Transverse colon (tissue), 4 donors: ENCODE measurements around the gene MANBA. TPM values are rescaled to one million over a fixed set of nuclear protein-coding genes. Genes with fewer than 3 reads are reported as not detected.
"Not testable (repeated sequence)": the region's sequence is repeated elsewhere in the genome, so short reads cannot be mapped to it uniquely, and the experiment has no call there.

Experiments
- DNase-seq: peaks from one replicate; pipeline ENCODE4 v3.0.0-alpha.2; 2019
- H3K27ac ChIP-seq, 4 donors: fragments of 200-600 bp; sonication (generic); 2 replicates each; pipeline ENCODE4 v1.5.1; 2016 to 2018; ENCODE audit warnings: inconsistent platforms in 4 of 4
- H3K27me3 ChIP-seq: fragments of 200-600 bp; sonication (generic); 2 replicates; pipeline ENCODE4 v1.5.1; 2017; ENCODE audit warnings: inconsistent platforms
- H3K36me3 ChIP-seq, 4 donors: fragments of 200-600 bp; sonication (generic); 2 replicates each; pipeline ENCODE4 v1.5.1; 2017 to 2019; ENCODE audit warnings: inconsistent platforms in 4 of 4
- H3K4me1 ChIP-seq, 4 donors: fragments of 200-600 bp; sonication (generic); 2 replicates each; pipeline ENCODE4 v1.5.1; 2017 to 2020; ENCODE audit warnings: inconsistent platforms in 4 of 4
- H3K4me3 ChIP-seq, 4 donors: fragments of 200-600 bp; sonication (generic); 1 replicate in 1 of 4; 2 replicates in 3 of 4; pipeline versions ENCODE4 v1.5.1 to v1.6.1; 2017 to 2019; ENCODE audit warnings: inconsistent platforms in 4 of 4
- H3K9me3 ChIP-seq, 2 donors: fragments of 200-600 bp; sonication (generic); 2 replicates each; pipeline ENCODE4 v1.5.1; 2017 to 2019; ENCODE audit warnings: inconsistent platforms in 2 of 2
- CTCF ChIP-seq, 5 experiments: fragments of 200-600 bp in 3 of 5; fragments of 450-650 bp in 2 of 5; sonication (generic) in 3 of 5; IDR thresholded peaks; 1 replicate in 2 of 5; 2 replicates in 3 of 5; pipeline ENCODE4 v1.5.1; 2016 to 2017; ENCODE audit warnings: antibody characterized with exemption in 5 of 5, inconsistent platforms in 3 of 5, mild to moderate bottlenecking in 2 of 5, moderate library complexity in 1 of 5
- EP300 ChIP-seq: sonication (generic); formaldehyde crosslinking; IDR thresholded peaks from one replicate; pipeline ENCODE4 v1.6.1; 2017; ENCODE audit warnings: antibody characterized with exemption, low read depth
- POLR2A ChIP-seq: fragments of 450-650 bp; IDR thresholded peaks from one replicate; pipeline ENCODE4 v1.6.1; 2016; ENCODE audit warnings: antibody characterized with exemption, mild to moderate bottlenecking, moderate library complexity
- POLR2AphosphoS5 ChIP-seq, 3 donors: sonication (generic); formaldehyde crosslinking; IDR thresholded peaks; one replicate each; pipeline ENCODE4 v1.6.1; 2016; ENCODE audit warnings: antibody characterized with exemption in 3 of 3
- WGBS, 2 donors: methylation state at CpG; one replicate each; pipeline ENCODE4 v1.1.5; 2018; ENCODE audit warnings: low coverage in 1 of 2; 5-methylcytosine and 5-hydroxymethylcytosine counted together
- in situ Hi-C, 4 donors: fragments of 200-750 bp; cut with MboI; loops; one replicate each; pipeline versions ENCODE4 v1.15.0 to v1.15.1; 2017; ENCODE audit warnings: low sequenced_read_pairs in 3 of 4, low pct_ligation_motif_present in 1 of 4, low pct_unique_long_range_greater_than_20kb in 1 of 4
- intact Hi-C: fragments of 100-400 bp; cut with DNase I; formaldehyde crosslinking; loops from one replicate; pipeline ENCODE4 v1.15.1; 2023; ENCODE audit warnings: low total_unique reads
- total RNA-seq, 4 donors: library from RNA; depleted of rRNA; stranded (reverse); fragments of >200 nt; gene quantifications; one replicate each; pipeline ENCODE4 v1.1.0, GENCODE V29; 2016

MANBA gene
- total RNA-seq, 4 donors from 2014 or later, result 7.5 to 110 (median 27.9) TPM

- no peak overlapping the region for H3K4me3 ChIP-seq
- no peak for TF ChIP-seq POLR2A
- no peak for TF ChIP-seq CTCF (IDR thresholded peaks at IDR 0.05)
- TF ChIP-seq EP300, result no peak
- no peak for TF ChIP-seq POLR2AphosphoS5 (IDR thresholded peaks at IDR 0.05)
- H3K36me3 ChIP-seq, result no peaks in the 10 kb centered on the region
- no peaks in the 10 kb centered on the region for H3K9me3 ChIP-seq
- DNase-seq, result no peak
- intact Hi-C loops, result no loop called here
- no peak overlapping the region for H3K27ac ChIP-seq
- 90 to 100% methylated on average over 2 to 3 of the region's 3 CpGs for WGBS, 2 donors
- H3K4me1 ChIP-seq, result peaks cover 0 to 6% (median 1%) of the 10 kb centered on the region in 4 donors
- in situ Hi-C loops, result no loop called here
- H3K27me3 ChIP-seq, result no peaks in the 10 kb centered on the region
Measured at GRCh38 chr4:102733084-102733483, 27.7 kb downstream of the MANBA start.

- DNase-seq, result no peak
- no peak overlapping the region for H3K4me3 ChIP-seq
- H3K36me3 ChIP-seq, result no peaks in the 10 kb centered on the region
- H3K9me3 ChIP-seq, result no peaks in the 10 kb centered on the region
- 91 to 100% methylated on average over 1 to 5 of the region's 5 CpGs for WGBS, 2 donors
- TF ChIP-seq EP300 (no peak), CTCF (IDR thresholded peaks at IDR 0.05) (no peak), POLR2A (no peak), POLR2AphosphoS5 (IDR thresholded peaks at IDR 0.05) (no peak)
- intact Hi-C loops, result no loop called here
- in situ Hi-C loops, result no loop called here
- no peak overlapping the region for H3K27ac ChIP-seq
- H3K4me1 ChIP-seq, result peaks cover 0 to 6% (median 1%) of the 10 kb centered on the region in 4 donors
- H3K27me3 ChIP-seq, result no peaks in the 10 kb centered on the region
Measured at GRCh38 chr4:102732678-102733077, 28.1 kb downstream of the MANBA start.

- no peak overlapping the region for H3K27ac ChIP-seq
- peaks cover 0 to 5% (median 1%) of the 10 kb centered on the region in 4 donors for H3K4me1 ChIP-seq
- in situ Hi-C loops, result no loop called here
- H3K4me3 ChIP-seq, result no peak overlapping the region
- DNase-seq, result no peak
- TF ChIP-seq EP300 (no peak), POLR2A (no peak), POLR2AphosphoS5 (IDR thresholded peaks at IDR 0.05) (no peak), CTCF (IDR thresholded peaks at IDR 0.05) (no peak)
- 96 to 100% methylated on average over 3 to 5 of the region's 5 CpGs for WGBS, 2 donors
- intact Hi-C loops, result no loop called here
- H3K36me3 ChIP-seq, result no peaks in the 10 kb centered on the region
- no peaks in the 10 kb centered on the region for H3K27me3 ChIP-seq
- no peaks in the 10 kb centered on the region for H3K9me3 ChIP-seq
Measured at GRCh38 chr4:102730968-102731533, 29.7 kb downstream of the MANBA start.

GRCh38 chr4:102729486-102729885, 31.3 kb downstream of the MANBA start:
- H3K4me1 ChIP-seq, H3K27me3 ChIP-seq, in situ Hi-C loops, H3K4me3 ChIP-seq, H3K36me3 ChIP-seq, intact Hi-C loops, H3K27ac ChIP-seq, H3K9me3 ChIP-seq, DNase-seq: not testable (repeated sequence)
- WGBS, 2 donors, result 87 to 94% methylated on average over 2 to 3 of the region's 3 CpGs

- H3K9me3 ChIP-seq, intact Hi-C loops, in situ Hi-C loops, H3K4me1 ChIP-seq, DNase-seq, H3K4me3 ChIP-seq, H3K36me3 ChIP-seq, H3K27ac ChIP-seq, H3K27me3 ChIP-seq: not testable (repeated sequence)
- WGBS, 2 donors, result 85 to 95% methylated on average over 3 of the region's 3 CpGs
Measured at GRCh38 chr4:102726919-102727318, 33.8 kb downstream of the MANBA start.
